Stimulated activated CD8-positive, alpha-beta memory T cell treated with anti-CD3 and anti-CD28 coated beads, Interleukin-4, amount 100 ng/mL, for 4 hours (primary cell): ENCODE data around the gene GPRC5D.
A peak's percentile ranks its signal among the peaks of the same experiment; 100 is the strongest.

Experiments used
- DNase-seq, 2 donors: peaks; one replicate each; pipeline ENCODE4 v3.0.0-alpha.2; 2020; ENCODE audit warnings: low read depth in 2 of 2, low spot score in 1 of 2

GPRC5D gene

DNA sequence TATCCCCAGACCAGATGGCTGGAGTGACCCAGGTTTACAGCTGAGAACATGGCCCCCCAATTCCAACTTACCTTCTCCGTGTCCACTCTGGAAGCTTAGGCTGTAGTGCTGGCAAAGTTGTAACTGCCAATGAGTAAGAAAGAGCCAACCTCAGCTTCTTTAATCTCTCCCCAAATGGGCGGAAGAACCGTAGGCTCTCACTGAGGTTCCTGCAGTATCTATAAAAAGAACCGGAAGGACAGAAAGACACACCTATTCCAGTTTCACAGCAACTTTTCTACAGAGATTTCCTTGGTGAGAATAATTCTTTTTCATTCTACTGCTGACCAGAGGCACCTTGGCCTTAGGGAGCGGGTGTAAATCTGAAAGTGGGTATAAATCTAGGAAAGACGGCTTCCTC, at the start of gene GPRC5D:
GPRC5D (minus strand) TSS at position 135 of the 400 bp plus-strand sequence. CDS start 1,786 bp downstream, outside the sequence.
- no peak for DNase-seq

DNA sequence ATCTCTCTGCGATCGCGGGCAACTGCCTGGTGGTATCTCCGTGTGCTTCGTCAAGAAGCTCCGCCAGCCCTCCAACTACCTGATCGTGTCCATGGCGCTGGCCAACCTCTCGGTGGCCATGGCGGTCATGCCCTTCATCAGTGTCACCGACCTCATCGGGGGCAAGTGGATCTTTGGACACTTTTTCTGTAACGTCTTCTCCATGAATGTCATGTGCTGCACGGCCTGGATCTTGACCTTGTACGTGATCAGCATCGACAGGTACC, 49.7 kb upstream of the GPRC5D start:
- no peak for DNase-seq

DNA sequence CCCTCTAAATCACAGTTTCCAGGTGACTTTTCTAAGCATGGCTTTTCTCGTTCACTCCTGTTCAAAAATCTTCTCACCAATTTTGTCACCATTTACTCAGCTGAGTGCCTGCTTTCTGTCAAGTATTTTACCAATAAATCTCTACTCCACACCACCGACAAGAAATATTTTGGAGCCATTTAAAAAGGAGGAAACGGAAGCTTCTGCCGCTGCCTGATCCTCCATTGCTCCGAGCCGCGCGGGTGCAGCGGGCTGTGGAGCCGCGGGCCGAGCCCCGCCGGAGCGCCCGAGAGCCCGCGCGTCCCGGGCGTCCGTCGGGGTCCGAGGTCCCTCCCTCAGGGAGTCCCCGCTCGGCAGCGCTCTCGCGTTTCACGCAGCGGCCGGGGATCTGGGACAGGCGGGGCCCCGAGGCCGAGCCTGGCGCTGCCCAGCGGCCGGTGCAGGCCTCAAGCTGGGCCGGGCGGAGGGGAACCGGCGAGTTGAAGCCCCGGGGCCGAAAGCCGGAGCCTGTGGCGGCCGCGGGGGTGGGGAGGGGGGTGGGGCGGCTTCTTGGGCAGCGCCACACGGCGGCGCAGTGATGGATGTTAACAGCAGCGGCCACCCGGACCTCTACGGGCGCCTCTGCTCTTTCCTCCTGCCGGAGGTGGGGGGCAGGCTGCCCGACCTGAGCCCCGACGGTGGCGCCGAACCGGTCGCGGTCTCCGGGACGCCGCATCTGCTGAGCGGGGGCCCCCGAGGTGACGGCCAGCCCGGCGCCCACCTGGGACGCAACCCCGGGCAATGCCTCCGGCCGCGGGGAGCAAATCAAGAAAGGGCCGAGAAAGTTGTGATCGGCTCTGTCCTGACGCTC, 49.2 kb upstream of the GPRC5D start:
- DNase-seq = peak in 1 of 2 donors; percentile 1

- DNase-seq = peak in 1 of 2 donors; percentile 6
These were observed 48.6 kb upstream of the GPRC5D start for GRCh38 chr12:13000616-13000924.

DNA sequence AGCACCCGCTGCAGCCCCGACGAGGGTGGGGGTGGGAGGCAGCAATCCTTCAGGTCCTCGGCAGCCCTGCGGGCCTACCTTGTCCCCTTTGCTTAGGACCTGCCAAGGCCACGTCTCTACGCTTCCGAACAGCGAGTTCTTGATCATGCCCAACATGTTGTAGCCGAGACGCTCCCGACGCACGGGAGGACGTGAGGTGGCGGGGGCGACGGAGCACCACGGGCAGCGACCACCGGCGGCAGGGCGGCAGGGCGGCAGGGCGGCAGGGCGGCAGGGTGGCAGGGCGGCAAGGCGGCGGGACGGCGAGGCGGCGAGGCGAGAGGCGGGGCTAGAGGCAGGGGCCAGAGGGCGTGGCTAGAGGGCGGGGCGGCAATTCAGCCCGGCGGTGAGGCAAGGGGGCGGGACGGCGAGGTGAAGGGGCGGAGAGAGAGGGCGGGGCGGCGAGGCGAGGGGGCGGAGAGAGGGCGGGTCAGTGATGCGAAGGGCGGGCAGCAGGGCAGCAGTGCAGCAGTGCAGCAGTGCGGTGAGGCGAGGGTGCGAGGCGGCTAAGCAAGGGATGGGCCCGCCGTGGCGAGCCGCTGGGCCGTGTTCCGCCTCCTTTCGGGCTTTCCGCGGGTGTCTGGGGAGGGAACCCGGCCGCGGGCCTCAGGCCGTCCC, 48.1 kb upstream of the GPRC5D start, which contains the start of gene HEBP1:
HEBP1 (minus strand) TSS at position 307 of the 657 bp plus-strand sequence; CDS start at position 156, 151 bp downstream.
- DNase-seq = peak; percentile 90 to 95

DNA sequence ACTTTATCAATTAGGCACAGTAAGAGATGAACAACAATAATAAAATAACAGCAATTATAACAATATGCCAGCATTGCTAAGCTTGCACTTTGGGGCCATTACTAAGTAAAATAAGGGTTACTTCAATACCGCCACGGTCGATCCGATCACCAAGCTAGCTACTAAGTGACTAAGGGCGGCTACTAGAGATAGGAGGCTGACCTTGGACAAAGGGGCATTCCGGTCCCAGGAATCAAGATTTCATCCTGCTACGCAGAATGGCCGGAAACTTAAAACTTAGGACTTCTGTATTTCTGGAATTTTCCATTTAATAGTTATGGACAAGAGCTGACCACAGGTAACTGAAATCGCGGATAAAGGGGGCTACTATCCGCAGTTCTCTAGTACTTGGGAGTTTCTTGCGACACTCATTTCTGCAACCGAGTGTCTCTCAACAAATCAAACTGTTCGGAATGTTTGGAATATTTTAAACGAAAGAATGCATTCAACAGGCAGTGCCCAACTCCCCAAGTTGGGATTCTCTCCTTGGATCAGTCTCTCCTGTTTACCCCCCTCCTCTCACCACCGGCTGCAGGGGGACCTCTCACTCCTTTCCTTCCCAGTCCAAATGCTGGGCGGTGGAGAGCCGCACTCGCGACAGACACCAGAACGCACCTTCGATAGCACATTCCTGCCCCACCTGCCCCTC, 47.4 kb upstream of the GPRC5D start:
- DNase-seq = peak in 1 of 2 donors; percentile 1

GRCh38 chr12:12998248-12998647, 46.3 kb upstream of the GPRC5D start:
- DNase-seq = no peak

- no peak for DNase-seq
These were observed 45.8 kb upstream of the GPRC5D start for GRCh38 chr12:12997734-12998133.

- DNase-seq = no peak
These were observed 45.2 kb upstream of the GPRC5D start for GRCh38 chr12:12997156-12997555.

- DNase-seq = no peak
These were observed 44.2 kb upstream of the GPRC5D start for GRCh38 chr12:12996209-12996608.

- no peak for DNase-seq
These were observed 43.1 kb upstream of the GPRC5D start for GRCh38 chr12:12995088-12995487.

DNA sequence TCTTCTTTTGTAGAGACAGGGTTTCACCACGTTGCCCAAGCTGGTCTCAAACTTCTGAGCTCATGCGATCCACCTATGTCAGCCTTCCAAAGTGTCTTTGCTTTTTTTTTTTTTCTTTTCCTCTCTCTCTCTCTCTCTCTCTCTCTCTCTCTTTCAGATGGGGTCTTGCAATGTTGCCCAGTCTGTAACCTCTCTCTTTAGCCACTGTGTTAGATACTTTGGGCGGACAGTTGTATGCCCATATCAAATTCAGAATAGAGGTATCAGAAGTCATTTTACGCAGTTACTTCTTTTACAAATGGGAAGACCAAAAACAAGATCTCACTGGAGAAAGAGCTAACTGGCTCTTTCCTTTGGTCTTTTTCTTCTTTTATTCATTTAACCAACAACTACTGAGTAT, 41.4 kb upstream of the GPRC5D start:
- no peak for DNase-seq

DNA sequence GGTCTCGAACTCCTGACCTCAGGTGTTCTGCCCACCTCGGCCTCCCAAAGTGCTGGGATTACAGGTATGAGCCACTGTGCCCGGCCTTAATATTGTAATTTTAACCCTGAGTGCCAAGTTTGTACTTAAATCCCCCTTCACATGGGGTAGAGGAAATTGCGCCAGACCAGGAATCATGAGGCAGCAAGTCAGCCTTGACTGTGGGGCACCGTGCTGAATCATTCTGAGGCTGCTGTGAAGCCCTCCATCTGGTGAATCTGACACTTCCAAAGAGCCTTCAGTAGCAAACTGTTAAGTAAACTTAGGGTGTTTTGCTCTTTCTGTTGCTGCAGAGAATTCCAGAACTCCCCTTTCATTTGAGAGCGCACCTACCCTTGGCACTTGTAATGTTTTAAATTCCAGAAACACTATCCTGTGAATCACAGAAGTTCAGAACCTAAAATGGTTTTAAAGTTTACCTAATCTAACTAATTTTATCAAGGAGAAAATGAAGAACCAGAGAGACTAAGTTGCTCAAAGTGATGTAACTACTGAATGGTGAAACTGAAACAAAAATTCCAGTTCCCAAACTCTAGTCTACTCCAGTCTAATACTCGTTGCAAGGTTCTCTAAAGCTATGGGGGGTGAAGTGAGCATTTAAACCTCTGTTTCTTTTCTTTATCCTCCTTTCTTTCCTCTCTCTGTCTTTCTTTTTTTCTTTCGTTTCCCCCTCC, 40.6 kb upstream of the GPRC5D start:
- no peak for DNase-seq

- no peak for DNase-seq
These were observed 38.9 kb upstream of the GPRC5D start for GRCh38 chr12:12990700-12991468.

- DNase-seq = no peak
These were observed 35.5 kb upstream of the GPRC5D start for GRCh38 chr12:12987421-12987820.

- DNase-seq = no peak
These were observed 34.9 kb upstream of the GPRC5D start for GRCh38 chr12:12986775-12987331.

- DNase-seq = no peak
These were observed 33.9 kb upstream of the GPRC5D start for GRCh38 chr12:12985817-12986408.

GRCh38 chr12:12984149-12984548, 32.2 kb upstream of the GPRC5D start:
- no peak for DNase-seq

DNA sequence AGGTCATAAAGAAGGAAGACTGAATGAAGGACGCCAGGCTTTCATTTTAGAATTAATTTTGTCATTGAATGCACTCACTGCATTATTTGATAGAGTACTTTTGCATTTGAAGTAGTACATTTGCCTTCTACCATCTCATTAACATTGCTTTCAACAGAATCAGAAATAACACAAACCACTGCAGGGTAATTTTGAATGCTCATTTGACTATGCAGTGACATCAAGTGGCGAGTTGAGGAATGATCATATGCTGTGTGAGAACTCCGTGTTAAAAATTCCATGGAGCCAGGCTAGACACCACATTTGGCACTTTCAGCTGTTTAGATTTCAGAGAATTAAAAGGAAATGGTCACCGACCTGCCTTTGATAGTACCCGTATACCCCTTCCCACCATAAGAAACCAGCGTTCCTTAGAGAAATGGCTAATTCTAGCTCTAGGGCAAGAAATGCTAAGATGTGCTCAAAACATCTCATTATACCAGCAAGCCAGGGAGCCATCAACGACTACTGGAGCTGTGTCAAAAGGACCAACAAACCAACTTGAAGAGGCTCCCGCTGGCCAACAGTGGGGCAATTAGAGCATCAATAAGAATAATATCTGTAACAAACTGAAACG, 31.6 kb upstream of the GPRC5D start:
- DNase-seq = no peak

GRCh38 chr12:12982331-12982730, 30.4 kb upstream of the GPRC5D start:
- DNase-seq = no peak
